COLO668 (cell line): Measurements from ENCODE around the gene XPO5.
"Not testable (repeated sequence)": the region's sequence is repeated elsewhere in the genome, so short reads cannot be mapped to it uniquely, and the experiment has no call there.

Experiments used
- DNase-seq: peaks from one replicate; lab custom pipeline; 2025; ENCODE audit not compliant: unreplicated experiment; lab: John Stamatoyannopoulos, UW

Gene XPO5

DNA sequence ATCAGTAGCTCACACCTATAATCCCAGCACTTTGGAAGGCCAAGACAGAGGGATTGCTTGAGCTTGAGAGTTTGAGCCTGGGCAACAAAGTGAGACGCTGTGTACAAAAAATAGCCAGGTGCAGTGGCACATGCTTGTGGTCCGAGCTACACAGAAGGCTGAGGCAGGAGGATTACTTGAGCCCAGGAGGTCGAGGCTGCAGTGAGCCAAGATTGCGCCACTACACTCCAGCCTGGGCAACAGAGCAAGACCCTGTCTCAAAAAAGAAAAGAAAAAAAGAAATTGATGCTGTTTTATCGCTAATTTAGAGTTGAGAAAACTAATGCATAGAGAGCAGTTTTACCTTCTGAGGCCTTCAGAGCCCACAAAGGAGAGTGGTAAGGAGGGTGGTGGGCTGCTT lies 77.5 kb downstream of the XPO5 start:
- DNase-seq: not testable (repeated sequence)

GRCh38 chr6:43497689-43498088 lies 78.1 kb downstream of the XPO5 start:
- no peak for DNase-seq

DNA sequence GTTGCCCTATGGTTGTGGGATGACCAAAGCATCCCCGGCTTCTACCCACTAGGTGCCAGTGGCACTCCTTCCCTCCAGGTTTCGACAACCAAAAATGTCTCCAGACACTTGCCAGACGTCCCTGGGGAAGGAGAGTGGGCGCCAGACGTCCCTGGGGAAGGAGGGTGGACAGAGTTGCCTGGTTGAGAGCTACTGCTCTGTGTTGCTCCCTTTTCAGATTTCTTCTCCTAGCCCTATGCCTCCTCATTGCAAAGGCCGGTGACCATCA lies 78.8 kb downstream of the XPO5 start:
- no peak for DNase-seq

DNA sequence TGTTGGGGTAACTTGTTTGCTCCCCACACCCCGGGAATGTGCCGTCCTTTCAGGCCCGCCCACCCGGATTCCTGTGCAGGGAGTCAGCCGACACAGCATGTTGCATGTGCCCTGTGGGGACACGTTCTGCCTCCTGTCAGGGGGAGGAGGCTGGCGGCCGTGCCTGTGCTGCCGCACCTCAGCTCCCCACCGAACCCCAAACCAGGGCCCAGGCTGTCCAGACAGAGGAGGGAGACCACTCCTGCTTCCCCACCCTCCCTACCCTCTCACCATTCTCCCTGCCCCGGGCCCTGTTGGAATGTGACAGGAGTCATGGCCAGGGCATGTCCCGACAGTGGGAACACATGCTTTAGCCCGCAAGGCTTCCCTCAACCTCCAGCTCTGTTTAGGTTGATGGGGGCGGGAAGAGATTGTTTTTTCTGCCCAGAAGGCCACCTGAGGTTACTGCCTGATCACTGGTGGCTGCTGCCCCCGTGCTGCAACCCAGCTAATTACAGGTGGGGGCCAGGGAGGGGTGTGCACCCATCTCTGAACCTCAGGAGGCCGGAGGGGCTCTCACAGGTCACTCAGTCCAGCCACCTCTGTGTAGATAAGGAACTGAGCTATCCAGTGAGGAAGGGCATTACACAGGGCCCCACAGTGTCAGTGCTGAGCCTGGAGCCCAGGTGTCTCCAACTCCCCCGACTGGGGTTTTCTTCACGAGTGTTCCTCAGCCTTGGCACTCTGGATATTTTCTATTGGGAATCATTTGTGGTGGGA lies 79.3 kb downstream of the XPO5 start:
- DNase-seq: peak; percentile 2

DNA sequence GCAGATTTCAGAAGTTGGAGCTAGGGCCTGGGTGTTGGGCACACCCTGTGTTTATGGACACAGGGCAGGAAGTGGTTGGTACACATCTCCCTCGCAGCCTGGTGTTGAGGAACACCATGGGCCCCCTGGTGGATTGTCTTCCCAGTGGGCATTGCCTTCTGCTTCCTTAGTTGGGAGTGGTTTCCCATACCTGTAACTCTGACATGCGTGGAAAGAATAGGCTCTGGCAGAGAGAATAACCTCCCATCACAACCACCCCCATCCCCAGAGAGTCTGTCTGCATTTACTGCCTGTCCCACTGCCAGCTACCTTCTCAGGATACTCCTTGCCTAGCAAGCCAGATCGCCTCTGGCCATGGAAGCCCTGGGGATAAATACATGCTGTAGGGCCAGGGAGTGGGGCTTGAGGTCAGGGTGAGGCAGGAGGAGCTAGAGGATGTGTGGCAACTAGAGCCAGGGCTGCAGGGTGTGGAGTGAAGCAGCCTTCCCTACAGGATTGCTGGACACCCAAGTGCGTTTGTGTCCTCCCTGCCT lies 80.4 kb downstream of the XPO5 start:
- peak; percentile 2 for DNase-seq

- no peak for DNase-seq
Observed at GRCh38 chr6:43494766-43495165, 81.1 kb downstream of the XPO5 start.

DNA sequence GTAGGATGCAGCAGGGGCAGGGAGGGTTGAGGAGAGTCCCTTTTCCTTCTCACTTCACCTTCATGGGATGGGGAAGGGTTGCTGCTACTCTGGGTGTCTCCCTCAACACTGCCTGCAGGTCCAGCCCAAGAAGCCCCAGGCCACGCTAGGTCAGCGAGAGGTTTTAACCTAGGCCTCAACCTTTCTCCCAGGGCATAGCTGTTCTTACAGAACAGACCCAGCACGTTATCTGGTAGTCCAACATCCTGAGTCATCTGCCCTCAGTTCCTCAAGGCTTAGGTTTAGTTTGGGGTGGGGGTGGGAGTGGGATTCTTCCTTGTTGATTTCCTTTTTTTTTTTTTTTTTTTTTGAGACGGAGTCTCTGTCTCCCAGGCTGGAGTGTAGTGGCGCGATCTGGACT lies 81.5 kb downstream of the XPO5 start:
- no peak for DNase-seq

- DNase-seq: no peak
Observed at GRCh38 chr6:43493833-43494232, 82.0 kb downstream of the XPO5 start.

DNA sequence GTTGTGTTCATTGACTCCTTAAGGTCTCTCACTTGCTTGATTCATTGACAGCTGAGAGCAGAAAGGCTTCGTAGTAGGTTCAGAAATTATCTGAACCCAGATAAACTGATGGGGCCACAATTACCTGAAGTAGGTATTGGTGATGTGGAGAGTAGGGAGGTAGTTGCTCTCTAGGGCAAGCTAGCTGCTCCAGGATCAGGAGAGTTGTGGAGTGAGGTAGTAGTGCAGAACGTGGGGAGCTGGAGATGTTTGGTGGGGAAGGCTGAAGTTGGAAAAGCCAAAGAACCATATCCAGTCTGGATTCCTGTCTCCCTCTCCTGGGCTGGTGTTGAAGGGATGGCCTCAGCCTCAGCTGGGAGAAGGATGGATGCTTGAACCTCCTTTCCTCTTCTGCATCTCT lies 82.6 kb downstream of the XPO5 start:
- no peak for DNase-seq

DNA sequence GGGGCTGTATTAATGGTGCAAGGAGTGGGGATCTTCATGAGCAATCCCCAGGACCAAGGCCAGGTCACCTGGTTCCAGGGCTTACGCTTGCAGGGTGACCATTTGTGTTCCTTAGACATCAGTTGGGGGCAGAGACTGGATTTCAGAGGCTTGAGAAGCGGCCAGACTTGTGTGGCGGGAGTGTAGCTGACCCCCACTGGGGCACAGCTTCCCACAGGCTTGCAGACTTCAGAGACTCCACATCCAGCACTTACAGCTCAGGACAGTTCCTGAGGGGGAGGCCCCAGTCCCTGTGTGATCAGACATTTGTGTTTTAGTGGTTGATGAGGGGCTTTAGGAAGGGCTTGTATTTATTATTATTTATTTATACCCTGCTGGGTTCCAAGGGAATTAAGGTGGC lies 83.2 kb downstream of the XPO5 start:
- no peak for DNase-seq

- no peak for DNase-seq
Observed at GRCh38 chr6:43491750-43492661, 83.8 kb downstream of the XPO5 start.

DNA sequence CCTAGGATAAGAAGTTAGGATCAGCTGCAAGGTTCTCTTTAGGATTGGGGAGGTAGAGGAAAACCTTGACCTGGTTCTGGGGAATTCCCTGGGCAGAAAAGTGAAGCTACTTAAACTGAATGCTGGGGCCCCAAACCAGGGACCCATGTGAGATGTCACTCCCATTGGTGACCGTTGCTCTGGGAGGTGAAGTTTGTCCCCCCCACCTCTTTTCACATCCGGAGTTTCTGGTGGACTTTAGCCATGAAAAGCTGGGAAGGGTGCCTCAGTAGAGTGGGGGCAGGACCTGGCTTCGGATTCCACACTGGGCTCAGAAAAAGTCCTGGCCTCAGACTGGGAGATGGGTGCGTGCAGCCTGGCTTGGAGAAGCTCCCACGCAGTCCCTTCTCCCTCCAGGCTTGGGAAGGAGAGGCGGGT lies 85.3 kb downstream of the XPO5 start:
- no peak for DNase-seq

- DNase-seq: no peak
Observed at GRCh38 chr6:43489277-43490072, 86.4 kb downstream of the XPO5 start.

DNA sequence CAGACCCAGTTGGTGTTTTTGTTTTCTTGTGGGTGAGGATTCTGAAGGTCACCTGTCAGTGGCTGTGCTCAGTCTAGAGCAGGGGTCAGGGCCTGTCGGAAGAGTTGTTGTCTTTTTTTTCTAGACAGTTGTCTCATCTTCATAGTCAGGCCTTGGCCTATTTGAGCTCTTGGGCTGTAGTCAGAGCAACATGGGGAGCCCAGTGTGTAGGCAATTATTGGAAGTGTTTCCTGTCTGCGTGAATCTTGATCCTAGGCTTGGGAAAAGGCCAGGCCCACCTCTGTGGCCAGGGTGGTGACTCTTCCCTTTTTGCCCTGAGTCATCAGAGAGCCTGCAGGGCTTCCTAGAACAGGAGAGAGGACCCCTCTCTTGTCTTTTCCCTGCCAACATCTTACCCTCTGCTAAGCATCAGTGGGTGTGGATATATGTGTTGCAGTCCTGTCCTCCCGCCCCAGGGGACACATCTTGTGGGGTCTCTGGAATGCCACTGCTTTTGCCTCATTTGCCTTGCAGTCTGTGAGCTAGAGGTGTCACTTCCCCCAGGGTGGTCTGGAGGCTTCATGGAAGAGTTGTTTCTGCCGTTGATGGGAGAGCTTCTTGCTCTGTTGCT lies 87.1 kb downstream of the XPO5 start:
- DNase-seq: no peak

- DNase-seq: no peak
Observed at GRCh38 chr6:43481591-43482236, 94.1 kb downstream of the XPO5 start.

DNA sequence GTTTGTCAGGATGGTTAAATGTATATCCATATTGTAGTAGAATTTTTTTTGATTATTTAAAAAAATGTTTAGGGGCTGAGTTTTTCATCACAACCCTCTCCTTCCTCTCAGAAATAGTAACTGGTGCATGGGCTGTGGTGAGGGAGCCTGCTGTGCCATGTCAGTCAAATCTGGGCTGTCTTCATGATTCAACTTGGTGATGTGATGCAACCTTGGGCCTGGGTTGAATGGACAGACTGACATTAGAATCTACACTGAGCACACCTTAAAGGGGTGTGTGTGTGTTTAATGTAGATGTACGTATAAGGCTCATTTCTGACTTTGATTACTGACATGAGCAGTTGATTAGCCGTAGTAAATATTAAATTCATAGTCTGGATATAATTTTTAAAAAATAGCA lies 94.8 kb downstream of the XPO5 start:
- DNase-seq: no peak

DNA sequence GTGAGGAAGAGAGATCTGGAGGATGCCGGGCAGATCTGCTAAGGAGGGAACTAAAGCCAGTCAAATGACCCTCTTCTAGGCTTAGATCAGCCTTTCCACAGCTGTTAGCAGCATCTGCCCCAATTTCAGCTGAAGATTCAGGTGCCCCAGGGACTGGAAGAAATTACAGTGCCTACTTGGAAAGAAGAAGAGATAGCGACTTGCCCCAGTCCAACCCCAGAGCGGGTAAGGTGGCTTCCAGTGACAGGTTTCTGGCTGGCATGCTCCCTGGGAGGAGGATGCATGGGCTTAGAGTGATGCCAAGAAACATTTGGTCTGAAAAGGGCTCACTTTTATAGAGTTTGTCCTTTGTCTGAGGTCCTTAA lies 97.8 kb downstream of the XPO5 start:
- no peak for DNase-seq

DNA sequence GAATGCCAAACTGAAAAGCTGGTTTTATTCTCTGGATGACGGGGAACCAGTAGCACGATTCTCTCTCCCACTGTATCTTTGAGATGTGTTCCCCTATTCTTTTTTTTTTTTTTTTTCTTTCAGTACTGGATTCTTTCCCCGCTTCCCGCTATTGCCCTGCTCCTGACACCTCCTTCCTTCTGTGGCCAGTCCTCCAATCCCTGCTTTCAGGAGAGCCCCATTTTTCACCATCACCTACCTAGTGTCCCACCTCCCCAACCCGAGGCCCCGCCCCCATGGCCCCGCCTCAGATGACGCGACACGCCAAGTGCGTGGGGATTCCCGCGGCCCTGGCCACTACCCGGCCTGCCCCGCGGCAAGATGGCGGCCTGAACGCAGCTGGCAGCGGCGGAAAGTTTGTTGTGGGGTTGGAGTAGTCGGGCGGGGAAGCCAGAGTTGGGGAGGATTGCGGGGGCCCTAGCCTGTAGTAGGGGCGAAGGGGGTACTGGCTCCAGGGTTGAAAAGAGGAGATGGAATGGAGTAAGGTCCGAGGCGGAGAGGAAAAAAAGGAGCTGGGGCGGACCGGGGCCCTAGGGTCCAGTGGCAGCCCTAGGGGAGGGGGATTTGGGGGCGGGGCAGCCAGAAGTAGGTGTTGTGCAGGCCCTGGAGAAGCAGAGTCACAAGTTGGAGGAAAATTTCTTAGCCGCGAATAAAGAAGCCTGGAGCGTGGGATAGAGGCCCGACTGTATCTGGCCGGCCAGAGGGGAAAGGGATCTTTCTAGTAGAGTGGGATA lies 98.4 kb downstream of the XPO5 start, which contains the start of gene TJAP1:
Gene TJAP1, plus strand, starts transcription at position 336 of the 773 bp plus-strand sequence. CDS start 21,432 bp downstream, outside the sequence.
- DNase-seq: peak; percentile 88

DNA sequence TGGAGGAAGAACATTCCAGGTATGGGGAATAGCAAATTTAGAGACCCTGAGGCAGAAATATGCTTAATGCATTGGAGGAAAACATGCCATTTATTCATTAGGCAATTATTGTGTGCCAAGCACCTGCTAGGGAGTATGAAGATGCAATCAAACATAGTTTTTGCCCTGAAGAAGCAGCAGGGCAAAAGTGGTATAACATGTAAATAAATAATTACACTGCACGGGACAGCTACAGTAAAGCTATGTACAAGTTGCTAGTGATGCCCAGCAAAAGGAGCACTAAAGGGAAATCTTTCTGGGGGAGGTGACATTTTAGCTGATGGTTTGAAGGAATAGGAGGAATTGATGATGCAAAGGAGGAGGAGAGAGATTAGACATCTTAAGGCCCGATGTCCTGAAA lies 99.1 kb downstream of the XPO5 start:
- no peak for DNase-seq

DNA sequence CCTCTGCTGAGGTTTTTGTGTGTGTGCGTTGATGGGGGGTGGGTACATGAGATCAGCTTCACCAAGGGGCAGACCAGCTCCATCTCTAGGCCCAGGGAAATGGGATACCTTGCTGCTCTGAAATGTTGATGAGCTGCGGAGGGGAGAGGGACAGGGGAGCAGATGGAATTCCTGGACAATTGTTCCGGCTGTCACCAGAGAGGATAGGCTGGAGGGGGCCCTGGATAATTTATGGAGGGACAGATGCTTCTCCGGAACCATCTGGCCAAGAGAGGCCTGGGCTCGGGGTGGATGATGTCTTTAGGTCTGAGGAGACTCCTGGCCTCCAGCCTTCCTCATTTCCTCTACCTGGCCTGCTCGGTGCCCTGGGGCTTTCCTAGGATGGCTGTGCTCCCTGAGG lies 100.3 kb downstream of the XPO5 start:
- DNase-seq: no peak
